Measurements from ENCODE around the gene TNFAIP3. TPM values are rescaled to one million over a fixed set of nuclear protein-coding genes. Genes with fewer than 3 reads are reported as not detected.
"Not testable (repeated sequence)": the region's sequence is repeated elsewhere in the genome, so short reads cannot be mapped to it uniquely, and the experiment has no call there.

Gene TNFAIP3
- total RNA-seq, 1 donor: 19.9 TPM

GRCh38 chr6:137892271-137892708, 25.2 kb downstream of the TNFAIP3 start:
- H3K4me3 ChIP-seq (ENCODE audit: low read depth, low read length): no peak overlapping the region
- DNase-seq (ENCODE audit: low read depth): peak; percentile 86
- TF ChIP-seq CTCF (IDR thresholded peaks at IDR 0.05; ENCODE audit: insufficient read depth, low read length): no peak

GRCh38 chr6:137893181-137893580, 26.1 kb downstream of the TNFAIP3 start:
- TF ChIP-seq CTCF (IDR thresholded peaks at IDR 0.05; ENCODE audit: insufficient read depth, low read length): no peak
- no peak for DNase-seq (ENCODE audit: low read depth)
- no peak overlapping the region for H3K4me3 ChIP-seq (ENCODE audit: low read depth, low read length)

GRCh38 chr6:137893726-137894125, 26.7 kb downstream of the TNFAIP3 start:
- no peak overlapping the region for H3K4me3 ChIP-seq (ENCODE audit: low read depth, low read length)
- TF ChIP-seq CTCF (IDR thresholded peaks at IDR 0.05; ENCODE audit: insufficient read depth, low read length): no peak
- DNase-seq (ENCODE audit: low read depth): peak; percentile 63

- H3K4me3 ChIP-seq (ENCODE audit: low read depth, low read length); DNase-seq (ENCODE audit: low read depth): not testable (repeated sequence)
These were observed 27.3 kb downstream of the TNFAIP3 start for GRCh38 chr6:137894378-137894777.

- DNase-seq (ENCODE audit: low read depth): peak; percentile 71
- TF ChIP-seq CTCF (IDR thresholded peaks at IDR 0.05; ENCODE audit: insufficient read depth, low read length): no peak
- H3K4me3 ChIP-seq (ENCODE audit: low read depth, low read length): no peak overlapping the region
These were observed 27.8 kb downstream of the TNFAIP3 start for GRCh38 chr6:137894779-137895385.

GRCh38 chr6:137896647-137897046, 29.6 kb downstream of the TNFAIP3 start:
- H3K4me3 ChIP-seq (ENCODE audit: low read depth, low read length): no peak overlapping the region
- TF ChIP-seq CTCF (IDR thresholded peaks at IDR 0.05; ENCODE audit: insufficient read depth, low read length): no peak
- DNase-seq (ENCODE audit: low read depth): no peak

GRCh38 chr6:137900815-137901214, 33.8 kb downstream of the TNFAIP3 start:
- no peak overlapping the region for H3K4me3 ChIP-seq (ENCODE audit: low read depth, low read length)
- no peak for DNase-seq (ENCODE audit: low read depth)
- no peak for TF ChIP-seq CTCF (IDR thresholded peaks at IDR 0.05; ENCODE audit: insufficient read depth, low read length)
